Adipose tissue (tissue), 3 donors: Measurements from ENCODE around the gene NINJ1. TPM values are rescaled to one million over a fixed set of nuclear protein-coding genes. Genes with fewer than 3 reads are reported as not detected.

Experiments used
- H3K27ac ChIP-seq: one replicate; pipeline ENCODE4 v1.5.1; 2013; ENCODE audit warnings: low read depth, low read length
- WGBS, 3 donors: extraction: QIAGEN DNeasy Blood & Tissue Kit; methylation state at CpG; one replicate each; pipeline ENCODE4 v1.1.7; 2013; 5-methylcytosine and 5-hydroxymethylcytosine counted together
- polyA plus RNA-seq, 3 donors: library from polyadenylated mRNA; stranded (reverse); fragments of 200-250 nt; gene quantifications; one replicate each; pipeline ENCODE4 v1.2.3, GENCODE V29; 2013
- donor health status: healthy with polysubstance abuse.
- donor health status: Bipolar disorder and iron deficiency.
- donor health status: healthy.

The NINJ1 gene
- polyA plus RNA-seq, 3 donors, result 22.3 to 100 (median 82.1) TPM

- peak overlapping the region; percentile 95 for H3K27ac ChIP-seq
- 5% methylated on average over 55 to 92 of the region's 95 CpGs for WGBS, 3 donors
These were observed 38.6 kb downstream of the NINJ1 start for GRCh38 chr9:93095205-93096130.

GRCh38 chr9:93094658-93095204 is 39.3 kb downstream of the NINJ1 start:
- WGBS, 3 donors, result 32 to 62% (median 36%) methylated on average over 10 to 11 of the region's 11 CpGs
- peak overlapping the region; percentile 95 for H3K27ac ChIP-seq

DNA sequence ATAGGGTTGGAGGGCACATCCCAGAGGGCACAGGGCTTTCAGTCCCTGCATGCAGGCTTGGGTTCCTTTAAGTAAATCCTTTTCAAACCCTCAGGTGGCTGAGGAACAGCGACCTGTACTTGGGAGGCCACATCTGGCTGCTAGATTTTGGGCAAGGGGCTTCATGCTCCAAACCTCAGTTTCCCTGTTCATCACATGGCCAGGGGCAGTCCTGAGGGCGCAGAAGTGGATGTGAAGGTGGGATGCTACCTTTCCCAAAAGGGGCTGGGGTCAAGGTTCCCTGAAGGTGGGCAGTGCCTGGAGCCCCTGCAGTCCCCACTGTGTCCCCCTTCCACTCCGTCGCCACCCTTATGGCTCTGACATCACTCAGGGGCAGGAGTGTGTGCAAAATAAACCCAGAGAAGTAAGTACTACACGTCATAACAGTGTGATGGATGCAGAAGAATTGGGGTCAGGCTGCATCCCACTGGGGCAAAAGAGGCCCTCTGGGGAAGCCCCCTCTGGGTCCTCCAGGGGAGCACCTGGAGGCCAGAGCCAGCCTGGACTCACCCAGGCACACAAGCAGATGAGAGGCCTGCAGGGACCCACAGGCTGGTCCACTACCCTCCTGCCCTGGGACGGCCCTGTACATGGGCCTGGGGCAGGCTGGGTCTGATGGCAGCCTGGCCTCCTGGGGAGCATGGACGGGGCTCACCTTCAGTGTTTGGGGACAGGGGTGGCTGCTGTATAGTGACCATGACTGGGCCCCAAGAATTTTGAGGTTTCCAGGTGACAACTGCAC is 40.0 kb downstream of the NINJ1 start:
- WGBS, 3 donors, result 59 to 72% (median 67%) methylated on average over 7 of the region's 7 CpGs
- H3K27ac ChIP-seq, result no peak overlapping the region

DNA sequence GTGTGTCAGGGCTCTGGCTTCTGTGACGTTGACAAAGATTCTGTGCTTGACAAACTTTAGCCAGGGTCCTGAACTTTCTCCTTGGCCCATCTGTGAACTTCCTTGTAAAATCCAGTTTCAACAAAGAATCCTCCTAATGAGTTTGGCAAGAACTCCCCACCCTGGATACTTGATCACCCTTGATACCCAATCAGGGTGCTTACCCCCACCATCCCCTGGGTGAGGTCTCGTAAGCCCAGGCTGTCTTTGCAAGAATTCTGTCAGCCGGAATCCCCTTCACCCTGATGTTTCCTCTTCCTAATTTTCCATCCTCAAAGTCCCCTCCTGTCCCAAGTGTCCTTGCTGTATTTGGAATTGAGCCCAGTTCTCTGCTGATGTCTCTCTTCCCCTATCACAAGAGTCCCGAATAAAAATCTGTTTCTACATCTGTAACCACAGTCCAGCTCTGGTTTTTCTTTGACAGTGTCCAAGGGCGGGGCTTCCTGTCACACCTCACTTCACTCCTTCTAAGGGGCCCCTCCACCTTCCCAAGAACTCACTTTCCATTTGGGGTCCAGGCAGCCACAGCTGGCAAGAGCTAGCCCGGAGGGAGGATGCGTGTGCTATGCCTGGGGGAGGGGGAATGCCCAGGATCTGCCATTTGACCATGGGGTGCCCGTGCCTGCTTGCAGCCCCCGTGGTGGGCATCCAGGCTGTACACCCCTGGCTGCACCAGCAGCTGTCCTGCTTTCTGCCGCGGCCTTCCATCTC is 40.7 kb downstream of the NINJ1 start:
- H3K27ac ChIP-seq, result no peak overlapping the region
- 23 to 57% (median 31%) methylated on average over 11 of the region's 11 CpGs for WGBS, 3 donors

- 83 to 88% (median 83%) methylated on average over 7 of the region's 7 CpGs for WGBS, 3 donors
- H3K27ac ChIP-seq, result no peak overlapping the region
These were observed 41.6 kb downstream of the NINJ1 start for GRCh38 chr9:93092251-93092991.

DNA sequence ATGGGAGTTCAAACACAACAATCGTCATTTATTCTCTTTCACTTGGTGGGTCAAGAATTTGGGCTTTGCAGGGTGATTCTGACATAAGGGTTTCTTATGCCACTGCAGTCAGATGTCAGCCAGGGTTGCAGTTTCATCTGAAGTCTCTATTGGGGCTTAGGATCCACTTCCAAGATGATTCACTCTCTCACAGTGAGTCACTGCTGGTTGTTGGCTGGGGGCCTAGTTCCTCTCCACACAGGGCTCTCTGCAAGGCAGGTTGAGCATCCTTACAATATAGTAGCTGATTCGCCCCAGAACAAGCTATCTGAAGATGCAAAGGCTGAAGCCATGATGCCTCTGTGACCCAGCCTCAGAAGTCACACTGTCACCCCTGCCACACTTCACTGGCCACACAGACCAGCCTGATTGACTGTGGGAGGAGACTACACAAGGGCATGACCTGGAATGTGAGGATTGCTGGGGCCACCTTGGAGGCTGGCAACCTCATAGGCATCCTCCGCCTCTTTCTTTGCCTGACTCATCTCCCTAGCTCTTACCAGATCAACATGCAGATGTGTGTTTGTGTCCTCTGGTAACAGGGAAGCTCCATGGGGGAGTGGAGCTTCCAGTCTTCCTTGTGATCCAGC is 42.5 kb downstream of the NINJ1 start:
- no peak overlapping the region for H3K27ac ChIP-seq
- 76 to 81% (median 77%) methylated on average over 3 of the region's 3 CpGs for WGBS, 3 donors

DNA sequence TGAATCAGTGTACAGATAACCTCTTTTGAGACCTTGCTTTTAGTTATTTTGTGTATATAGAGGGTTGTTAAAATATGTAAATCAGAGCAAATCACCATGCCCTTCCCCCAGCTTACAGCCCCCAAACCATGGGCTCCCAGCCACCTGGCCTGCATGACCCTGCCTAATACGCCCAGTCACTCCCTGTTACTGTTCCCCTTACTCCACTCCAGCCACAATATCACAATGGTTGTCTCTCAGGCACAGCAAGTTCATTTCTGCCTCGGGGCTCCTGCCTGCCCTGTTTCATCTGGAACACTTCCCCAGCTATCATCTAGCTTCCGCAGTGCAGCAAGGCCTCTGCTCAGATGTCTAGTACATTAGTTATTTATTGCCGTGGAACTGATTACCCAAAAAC is 43.0 kb downstream of the NINJ1 start:
- WGBS, 3 donors, result 87 to 90% (median 89%) methylated on average over 4 of the region's 4 CpGs

DNA sequence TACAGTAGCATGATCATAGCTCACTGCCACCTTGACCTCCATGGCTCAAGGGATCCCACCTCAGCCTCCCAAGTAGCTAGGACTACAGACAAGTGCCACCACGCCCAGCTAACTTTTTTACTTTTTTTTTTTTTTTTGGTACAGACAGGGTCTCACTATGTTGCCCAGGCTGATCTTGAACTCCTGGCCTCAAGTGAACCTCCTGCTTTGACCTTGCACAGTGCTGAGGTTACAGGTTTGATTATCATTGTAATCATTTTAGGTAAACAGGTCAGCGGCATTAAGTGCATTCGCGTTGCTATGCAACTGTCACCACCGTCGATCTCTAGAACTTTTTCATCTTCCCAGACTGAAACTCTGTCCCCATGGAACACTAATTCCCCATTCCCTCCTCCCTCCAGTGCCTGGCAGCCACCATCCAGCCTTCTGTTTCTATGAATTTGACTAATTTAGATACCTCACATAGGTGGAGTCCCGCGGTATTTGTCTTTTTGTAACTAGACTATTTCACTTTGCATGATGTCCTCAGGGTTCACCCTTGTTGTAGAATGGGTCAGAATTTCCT is 43.9 kb downstream of the NINJ1 start:
- 61 to 89% (median 84%) methylated on average over 8 of the region's 8 CpGs for WGBS, 3 donors
- H3K27ac ChIP-seq, result no peak overlapping the region

More for the DNA sequence above, 43.0 kb downstream of the NINJ1 start:
- no peak overlapping the region for H3K27ac ChIP-seq

- WGBS, 3 donors, result 88 to 89% (median 89%) methylated on average over 12 of the region's 12 CpGs
- H3K27ac ChIP-seq, result no peak overlapping the region
These were observed 44.5 kb downstream of the NINJ1 start for GRCh38 chr9:93089481-93089991.

- 86 to 92% (median 87%) methylated on average over 5 of the region's 5 CpGs for WGBS, 3 donors
- no peak overlapping the region for H3K27ac ChIP-seq
These were observed 45.0 kb downstream of the NINJ1 start for GRCh38 chr9:93089024-93089423.

DNA sequence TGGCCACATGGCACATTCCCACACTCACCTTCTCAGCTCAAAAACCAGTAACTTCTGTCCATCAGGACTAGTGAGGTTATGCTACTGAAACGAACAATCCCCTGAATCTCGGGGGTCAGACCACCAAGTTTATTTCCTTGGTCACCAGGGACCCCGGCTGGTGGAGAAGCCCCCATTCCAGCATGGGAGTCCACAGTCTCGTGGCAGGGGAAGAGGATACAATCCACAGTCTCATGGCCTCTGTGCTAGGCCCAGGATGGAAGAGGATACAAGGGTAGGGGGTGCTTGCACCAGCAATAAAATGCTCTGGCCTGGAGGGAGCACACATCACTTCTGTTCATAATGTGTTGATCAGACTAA is 45.4 kb downstream of the NINJ1 start:
- H3K27ac ChIP-seq, result no peak overlapping the region
- 90 to 97% (median 96%) methylated on average over 4 of the region's 4 CpGs for WGBS, 3 donors

GRCh38 chr9:93087971-93088655 is 45.9 kb downstream of the NINJ1 start:
- no peak overlapping the region for H3K27ac ChIP-seq
- WGBS, 3 donors, result 96 to 100% (median 97%) methylated on average over 12 of the region's 12 CpGs

DNA sequence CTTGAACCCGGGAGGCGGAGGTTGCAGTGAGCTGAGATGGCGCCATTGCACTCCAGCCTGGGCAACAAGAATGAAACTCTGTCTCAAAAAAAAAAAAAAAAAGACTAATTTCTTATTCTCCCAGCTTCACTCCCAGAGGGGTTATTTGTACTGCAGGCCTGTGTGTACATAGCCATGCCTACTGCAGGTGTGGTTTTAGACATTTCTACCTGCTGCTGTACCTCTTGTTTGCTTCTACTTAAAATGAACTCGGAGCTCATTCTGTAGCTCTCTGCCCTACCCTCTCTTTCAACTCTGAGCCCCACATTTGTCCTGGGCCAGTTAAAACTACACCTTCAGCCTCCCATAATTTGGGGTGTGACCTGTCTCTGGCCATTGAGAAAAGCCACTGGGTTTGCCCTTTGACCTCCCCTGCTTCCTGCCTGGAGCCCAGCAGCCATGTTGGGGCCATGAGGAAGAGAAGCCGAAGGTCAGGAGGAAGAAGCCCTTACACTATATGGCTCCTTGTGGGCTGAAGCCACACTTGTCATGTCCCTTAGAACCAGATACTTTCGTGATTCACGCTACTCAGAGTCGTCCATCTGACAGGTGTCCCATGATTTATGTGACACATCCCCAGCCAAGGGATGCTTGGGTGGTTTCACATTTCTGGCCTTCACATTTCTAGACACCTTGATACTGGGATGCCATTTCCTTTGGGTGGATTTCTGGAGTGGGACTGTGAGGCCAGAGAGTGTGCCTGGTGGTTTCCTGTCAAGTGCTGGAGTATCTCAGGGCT is 47.4 kb downstream of the NINJ1 start:
- H3K27ac ChIP-seq, result no peak overlapping the region
- WGBS, 3 donors, result 88 to 97% (median 95%) methylated on average over 8 of the region's 8 CpGs

- WGBS, 3 donors, result 97 to 99% (median 97%) methylated on average over 4 of the region's 4 CpGs
- H3K27ac ChIP-seq, result no peak overlapping the region
These were observed 48.4 kb downstream of the NINJ1 start for GRCh38 chr9:93085676-93086075.

GRCh38 chr9:93084471-93084881 is 49.6 kb downstream of the NINJ1 start:
- WGBS, 3 donors, result 96 to 100% (median 98%) methylated on average over 6 of the region's 6 CpGs
- H3K27ac ChIP-seq, result no peak overlapping the region
